Fibroblast of pulmonary artery (primary cell): ENCODE measurements around the gene MCM3AP.
A peak's percentile ranks its signal among the peaks of the same experiment; 100 is the strongest.

Source experiments
- DNase-seq: peaks from one replicate; pipeline ENCODE4 v3.0.0-alpha.2; 2010; ENCODE audit warnings: low read depth
- H3K4me3 ChIP-seq: replicated peaks from 2 replicates; pipeline ENCODE4 v1.5.1; 2011; ENCODE audit warnings: low read depth, mild to moderate bottlenecking, control low read depth, low read length, moderate library complexity
- TF ChIP-seq, protein P1 (sequence below): IDR thresholded peaks from 2 replicates; pipeline ENCODE4 v1.5.1; 2011; ENCODE audit warnings: mild to moderate bottlenecking, control low read depth, low read length, inconsistent platforms; ENCODE audit errors: missing control alignments

Gene MCM3AP

DNA sequence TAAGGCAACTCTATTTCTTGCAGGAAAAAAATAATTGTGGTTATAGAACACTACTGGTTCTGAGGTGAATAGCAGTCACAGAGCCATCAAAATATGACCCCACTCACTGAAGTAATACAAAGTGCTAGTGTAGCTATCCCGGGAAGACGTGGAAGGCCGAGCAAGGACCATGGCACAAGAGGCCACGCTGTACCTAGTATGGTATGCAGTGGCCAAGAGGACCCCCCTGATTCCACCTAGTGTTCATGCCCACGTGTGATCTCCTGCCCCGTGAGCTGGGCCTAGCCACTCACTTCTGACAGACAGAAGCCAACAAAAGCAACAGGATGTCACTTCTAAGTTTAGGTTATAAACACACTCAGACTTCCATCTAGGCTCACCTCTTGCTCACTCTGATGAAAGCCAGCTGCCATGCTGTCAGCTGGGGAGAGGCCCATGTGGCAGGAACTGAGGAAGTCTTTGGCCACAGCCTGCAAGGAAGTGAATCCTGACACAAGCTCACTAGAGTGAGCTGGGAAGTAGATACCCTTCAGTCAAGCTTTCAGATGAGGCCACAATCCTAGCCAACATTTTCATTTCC lies 35.2 kb downstream of the MCM3AP start:
- TF ChIP-seq, protein P1, sequence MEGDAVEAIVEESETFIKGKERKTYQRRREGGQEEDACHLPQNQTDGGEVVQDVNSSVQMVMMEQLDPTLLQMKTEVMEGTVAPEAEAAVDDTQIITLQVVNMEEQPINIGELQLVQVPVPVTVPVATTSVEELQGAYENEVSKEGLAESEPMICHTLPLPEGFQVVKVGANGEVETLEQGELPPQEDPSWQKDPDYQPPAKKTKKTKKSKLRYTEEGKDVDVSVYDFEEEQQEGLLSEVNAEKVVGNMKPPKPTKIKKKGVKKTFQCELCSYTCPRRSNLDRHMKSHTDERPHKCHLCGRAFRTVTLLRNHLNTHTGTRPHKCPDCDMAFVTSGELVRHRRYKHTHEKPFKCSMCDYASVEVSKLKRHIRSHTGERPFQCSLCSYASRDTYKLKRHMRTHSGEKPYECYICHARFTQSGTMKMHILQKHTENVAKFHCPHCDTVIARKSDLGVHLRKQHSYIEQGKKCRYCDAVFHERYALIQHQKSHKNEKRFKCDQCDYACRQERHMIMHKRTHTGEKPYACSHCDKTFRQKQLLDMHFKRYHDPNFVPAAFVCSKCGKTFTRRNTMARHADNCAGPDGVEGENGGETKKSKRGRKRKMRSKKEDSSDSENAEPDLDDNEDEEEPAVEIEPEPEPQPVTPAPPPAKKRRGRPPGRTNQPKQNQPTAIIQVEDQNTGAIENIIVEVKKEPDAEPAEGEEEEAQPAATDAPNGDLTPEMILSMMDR, result no peak
- DNase-seq, result peak; percentile 29
- H3K4me3 ChIP-seq, result no peak overlapping the region

DNA sequence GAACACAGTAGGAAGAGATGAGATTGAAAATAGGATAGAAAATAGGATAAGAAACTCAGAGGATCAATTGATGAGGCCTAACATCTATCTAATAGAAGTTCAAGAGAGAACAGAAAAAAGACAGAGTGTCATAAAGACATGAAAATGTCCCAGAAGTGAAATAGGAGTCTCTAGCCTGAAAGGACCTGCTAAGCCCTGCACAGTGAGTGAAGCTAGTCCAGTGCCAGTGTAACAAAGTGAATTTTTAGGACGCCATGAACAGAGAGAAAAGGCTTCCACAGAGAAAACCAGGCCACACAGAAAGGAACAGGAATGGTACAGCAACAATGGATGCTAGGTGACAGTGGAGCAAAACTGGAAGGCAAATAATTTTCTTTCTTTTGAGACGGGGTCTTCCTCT lies 36.6 kb downstream of the MCM3AP start:
- no peak for DNase-seq
- TF ChIP-seq, protein P1, result no peak
- H3K4me3 ChIP-seq, result no peak overlapping the region

DNA sequence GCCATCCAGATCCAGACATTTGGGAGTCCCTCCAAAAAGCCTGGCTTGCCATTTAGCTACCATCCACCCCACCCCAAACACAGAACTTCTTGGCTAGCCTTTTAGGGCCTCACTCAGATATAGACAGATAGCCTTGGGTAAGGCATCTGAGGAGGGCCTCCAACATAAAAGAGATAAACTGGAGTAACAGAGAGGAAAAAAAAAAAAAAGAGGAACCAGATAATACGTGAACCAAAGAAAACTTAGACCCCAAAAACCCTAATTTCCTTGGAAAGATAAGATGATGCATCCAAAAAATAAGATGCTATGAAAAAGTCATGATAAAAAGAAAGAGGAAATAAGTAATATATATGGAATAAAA lies 37.0 kb downstream of the MCM3AP start:
- no peak for DNase-seq
- H3K4me3 ChIP-seq, result no peak overlapping the region
- TF ChIP-seq, protein P1, result no peak

DNA sequence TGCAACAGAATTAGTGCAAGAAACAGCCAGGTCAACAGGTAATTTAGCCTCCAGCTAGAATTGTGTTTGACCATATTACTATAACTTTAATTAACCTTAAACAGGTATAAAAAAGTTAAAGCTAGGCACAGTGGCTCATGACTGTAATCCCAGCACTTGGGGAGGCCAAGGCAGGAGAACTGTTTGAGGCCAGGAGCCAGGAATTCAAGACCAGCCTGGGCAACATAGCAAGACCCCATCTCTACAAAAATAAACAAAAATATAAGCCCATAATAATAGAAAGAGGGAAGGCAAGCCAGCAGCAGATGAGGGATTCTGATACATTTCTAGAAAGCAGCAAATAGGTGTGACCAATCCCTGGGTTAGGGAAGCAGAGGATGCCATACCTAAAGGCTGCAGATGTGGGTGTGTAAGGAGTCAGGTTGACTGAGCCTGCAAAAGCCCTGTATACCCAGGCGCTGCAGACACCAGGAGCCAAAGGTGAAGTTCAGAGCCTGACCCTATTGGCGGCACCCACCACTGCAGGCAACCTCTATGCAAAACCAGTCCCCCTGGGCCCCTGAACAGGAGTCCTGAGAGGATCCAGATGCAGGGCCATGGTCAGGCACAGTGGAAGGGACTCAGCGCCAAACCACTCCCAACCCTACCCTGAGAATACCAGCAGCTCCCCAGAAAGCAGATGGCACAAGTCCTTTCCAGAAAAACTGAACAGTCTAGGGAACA lies 37.6 kb downstream of the MCM3AP start:
- no peak for DNase-seq
- TF ChIP-seq, protein P1, result no peak
- no peak overlapping the region for H3K4me3 ChIP-seq

DNA sequence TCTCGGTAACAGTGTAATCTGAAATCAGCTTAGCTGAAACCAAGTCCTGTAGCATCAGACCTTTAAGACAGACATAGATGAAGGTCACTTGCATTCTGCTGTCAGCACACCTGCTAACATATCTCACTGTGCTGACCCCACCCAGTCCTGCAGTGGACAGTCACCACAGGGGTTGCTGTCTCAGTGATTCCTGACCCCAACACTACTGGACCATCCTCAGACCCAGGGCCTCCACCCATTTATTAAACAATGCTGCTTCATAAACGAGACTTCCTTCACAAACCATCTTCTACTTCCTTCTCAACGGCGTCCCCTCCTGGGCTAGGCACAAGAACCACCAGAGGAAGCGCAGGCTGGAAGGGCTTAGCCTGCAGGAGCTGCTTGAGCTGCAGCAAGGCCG lies 39.1 kb downstream of the MCM3AP start:
- no peak for DNase-seq
- no peak overlapping the region for H3K4me3 ChIP-seq
- TF ChIP-seq, protein P1, result no peak

DNA sequence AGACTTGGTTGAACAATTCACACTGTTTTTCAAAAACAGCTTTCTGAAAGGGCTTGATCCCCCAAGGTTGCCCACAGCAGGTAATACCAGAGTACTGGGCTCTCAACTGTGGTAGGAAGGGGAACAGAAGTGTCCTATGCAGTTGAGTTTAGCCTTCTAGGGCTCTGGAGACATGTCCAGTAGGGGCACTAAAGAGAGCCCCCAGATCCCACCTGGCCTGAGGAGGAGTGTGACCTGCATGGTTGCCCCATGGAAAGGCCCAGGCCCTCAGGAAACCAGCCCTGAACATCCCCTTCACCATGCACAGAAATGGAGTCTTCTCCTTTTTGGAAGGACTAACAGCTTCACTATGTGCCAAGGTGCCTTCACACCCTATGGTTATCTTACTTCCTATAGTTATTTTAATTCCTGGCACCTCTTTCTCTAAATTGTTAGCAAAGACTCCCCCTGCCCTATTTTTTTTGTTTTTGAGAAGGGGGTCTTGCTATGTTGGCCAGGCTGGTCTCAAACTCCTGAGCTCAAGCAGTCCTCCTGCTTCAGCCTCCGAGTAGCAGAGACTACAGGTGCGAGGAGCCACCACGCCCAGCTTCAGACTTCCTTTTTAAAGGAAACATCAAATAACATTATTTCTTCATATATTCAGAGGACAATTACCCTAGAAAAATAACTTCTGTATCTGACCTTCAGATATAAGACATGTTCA lies 40.0 kb downstream of the MCM3AP start:
- no peak for DNase-seq
- H3K4me3 ChIP-seq, result no peak overlapping the region
- TF ChIP-seq, protein P1, result no peak

DNA sequence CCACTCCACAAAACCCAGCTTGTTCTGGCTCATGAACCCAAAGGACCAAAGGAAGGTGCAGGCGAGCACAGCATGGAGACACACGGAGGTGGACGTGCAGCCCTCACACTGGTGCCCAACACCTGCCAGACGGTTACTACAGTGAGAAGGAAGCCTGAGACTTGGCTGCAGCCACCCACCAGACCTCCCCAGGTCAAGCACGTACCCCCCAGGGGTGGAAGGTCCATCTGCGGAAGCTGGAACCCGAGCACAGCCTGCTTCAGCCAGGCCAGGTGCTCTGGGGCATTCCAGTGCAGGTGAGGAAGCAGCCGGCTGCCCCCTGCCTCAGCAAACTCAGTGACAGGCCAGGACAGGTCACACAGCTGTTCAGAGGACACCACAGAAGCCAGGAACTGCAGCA lies 40.8 kb downstream of the MCM3AP start:
- H3K4me3 ChIP-seq, result no peak overlapping the region
- DNase-seq, result no peak
- TF ChIP-seq, protein P1, result no peak
